HG03565 (cell line): Measurements from ENCODE around the gene KIRREL1.

Experiments used
- ATAC-seq: cut with Tn5 transposase; IDR thresholded peaks from one replicate; pipeline ENCODE4 v1.9.1; 2021; ENCODE audit warnings: mild to moderate bottlenecking, moderate library complexity; ENCODE audit not compliant: unreplicated experiment

The KIRREL1 gene

DNA sequence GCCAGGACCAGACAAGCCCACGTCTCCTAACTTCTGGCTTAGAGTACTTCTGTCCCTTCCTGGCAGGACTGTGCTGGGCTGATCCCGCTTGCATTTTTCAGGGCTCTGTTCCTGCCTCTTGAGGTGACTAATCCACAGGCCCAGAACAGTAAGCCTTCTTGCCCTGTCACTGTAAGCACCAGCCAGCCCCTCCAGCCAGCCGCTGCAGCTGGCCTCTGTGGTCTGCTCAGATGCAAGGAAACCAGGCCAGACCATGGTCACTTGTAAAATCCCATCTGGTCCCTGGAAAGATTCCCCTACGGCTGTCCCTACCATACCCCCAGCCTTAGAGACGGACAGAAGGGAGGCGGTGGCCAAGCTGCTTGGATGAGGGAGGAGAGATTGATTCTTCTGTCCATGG lies 74.2 kb downstream of the KIRREL1 start:
- no peak for ATAC-seq

DNA sequence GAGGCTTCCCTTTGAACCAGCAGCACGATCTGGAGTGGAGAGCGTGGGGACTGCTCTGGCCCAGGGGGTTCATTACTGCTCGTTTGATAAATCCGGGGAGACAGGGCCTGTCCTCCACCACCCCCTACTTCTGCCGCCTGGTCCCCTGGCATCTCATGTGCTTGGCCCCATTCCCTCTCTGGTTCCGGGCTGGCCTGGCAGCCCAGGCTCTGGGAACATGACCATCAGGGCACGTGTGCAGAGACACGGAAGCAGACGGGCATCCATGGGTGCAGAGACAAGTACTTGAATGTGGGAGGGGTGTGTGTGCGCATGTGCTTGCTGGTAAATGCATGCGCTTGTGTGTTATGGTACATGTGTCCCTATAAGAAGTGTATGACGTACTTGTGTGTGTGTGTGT lies 75.5 kb downstream of the KIRREL1 start:
- no peak for ATAC-seq

DNA sequence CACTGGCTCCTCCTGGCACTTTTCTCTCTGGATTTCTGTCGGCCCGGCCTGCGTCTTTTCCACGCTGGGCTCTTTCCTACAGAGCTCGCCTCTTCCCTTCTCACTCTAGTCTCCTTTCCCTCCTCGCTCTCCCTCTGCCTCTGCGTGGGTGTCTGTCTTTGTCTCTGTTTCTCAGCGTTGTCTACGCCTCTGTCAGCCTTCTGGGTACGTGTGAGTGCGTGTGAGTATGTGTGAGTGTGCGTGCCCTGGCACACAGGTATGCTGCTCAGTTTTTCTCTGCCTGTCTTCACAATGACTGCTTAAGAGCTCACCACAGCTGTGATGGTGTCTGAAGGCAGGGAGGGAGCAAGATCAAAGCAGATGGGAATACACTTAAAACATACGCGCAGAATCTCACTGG lies 77.7 kb downstream of the KIRREL1 start:
- no peak for ATAC-seq

DNA sequence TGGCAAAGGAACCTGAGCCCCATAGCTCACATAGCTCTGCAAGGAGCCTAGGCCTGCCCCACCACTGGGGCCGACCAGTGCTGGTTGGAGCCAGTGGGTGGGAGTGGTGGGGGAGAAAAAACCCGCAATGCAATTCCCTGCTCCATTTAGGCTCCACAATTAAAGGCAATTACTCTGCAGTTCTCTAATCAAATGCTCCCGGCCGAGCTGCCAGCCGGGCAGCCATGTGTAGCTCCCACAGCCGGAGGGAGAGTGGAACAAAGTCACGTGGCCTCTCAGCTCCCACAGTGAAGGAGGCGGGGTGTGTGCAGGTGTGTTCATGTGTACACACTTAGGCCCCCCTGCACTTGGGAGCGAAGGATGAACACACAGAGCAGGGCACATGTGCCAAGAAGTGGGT lies 81.6 kb downstream of the KIRREL1 start:
- no peak for ATAC-seq

DNA sequence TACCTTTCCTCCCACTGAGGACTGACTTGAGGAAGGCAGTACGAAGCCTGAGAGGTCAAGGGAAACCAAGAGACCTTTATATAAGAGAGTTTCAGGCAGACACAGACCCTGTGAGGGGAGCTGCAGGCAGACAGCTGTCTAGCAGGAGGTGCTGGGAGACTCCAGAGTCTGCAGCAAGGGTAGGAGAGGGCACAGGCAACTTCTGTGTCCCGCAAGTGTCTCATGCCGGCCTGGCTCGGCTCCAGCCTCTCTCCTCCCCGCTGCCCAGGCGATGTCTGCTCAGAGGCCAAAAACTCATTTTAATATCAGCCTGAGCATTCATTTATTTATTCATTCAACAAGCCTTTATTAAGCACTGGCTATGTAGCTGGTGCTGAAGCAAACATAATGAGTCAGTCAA lies 83.0 kb downstream of the KIRREL1 start:
- ATAC-seq = no peak

DNA sequence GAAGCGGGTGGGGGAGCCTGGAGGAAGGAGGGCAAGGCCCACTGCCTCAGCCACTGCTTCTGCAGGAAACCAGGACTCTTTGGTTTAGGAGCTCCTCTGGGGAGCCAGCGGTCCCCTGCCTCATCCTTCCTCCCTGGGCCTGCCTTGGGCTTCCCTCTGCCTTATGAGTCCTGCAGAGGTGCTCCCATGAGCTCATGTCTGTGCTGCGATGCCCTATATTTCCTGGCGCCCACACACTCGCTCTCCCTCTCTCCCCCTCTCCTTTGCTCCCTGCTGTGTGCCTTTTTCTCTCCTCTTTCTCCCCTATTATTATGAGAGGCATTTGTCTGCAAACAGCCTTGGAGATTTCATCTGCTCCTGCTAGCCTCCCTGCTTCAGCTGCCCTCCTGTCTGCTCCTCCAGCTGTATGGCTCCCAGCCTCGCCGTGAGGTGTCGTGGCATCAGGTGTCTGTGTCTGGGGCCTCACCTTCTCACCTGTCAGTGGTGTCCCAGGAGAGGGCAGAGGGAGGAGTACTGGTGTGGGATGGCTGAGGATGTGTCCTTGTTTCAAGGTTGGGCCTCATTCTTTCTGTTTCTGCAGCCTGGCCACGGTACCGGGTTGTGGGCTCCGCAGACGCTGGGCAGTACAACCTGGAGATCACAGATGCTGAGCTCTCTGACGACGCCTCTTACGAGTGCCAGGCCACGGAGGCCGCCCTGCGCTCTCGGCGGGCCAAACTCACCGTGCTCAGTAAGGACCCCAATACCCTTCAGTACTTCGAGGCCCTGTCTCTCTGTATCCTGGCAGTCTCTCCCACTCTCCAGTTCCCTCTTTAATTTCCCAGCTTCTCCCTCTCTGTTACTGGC lies 84.2 kb downstream of the KIRREL1 start:
- no peak for ATAC-seq

DNA sequence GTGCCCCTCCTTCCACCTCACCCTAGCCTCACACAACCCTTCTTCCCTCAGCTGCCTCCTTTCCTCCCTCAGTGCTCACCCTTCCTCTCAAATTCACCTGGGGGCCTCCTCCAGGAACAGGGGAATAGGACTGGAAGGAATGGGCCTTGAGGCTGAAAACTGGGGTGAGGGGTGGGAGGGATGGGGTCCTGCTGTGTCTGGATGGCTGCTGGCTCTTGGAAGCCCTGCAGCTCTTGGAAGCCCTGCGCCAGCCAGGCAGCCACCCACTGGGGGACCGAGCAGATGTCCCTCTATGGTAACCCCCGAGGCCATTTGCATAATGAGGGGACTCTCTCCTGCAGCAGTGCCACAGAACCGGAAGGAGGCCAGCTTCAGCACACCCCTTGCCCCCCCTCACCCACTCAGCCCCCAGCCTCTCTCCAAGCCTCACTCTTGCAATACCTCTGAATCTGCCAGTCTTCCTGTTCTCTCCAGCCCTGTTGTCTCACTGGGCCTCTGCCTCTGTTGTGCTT lies 85.2 kb downstream of the KIRREL1 start:
- no peak for ATAC-seq

DNA sequence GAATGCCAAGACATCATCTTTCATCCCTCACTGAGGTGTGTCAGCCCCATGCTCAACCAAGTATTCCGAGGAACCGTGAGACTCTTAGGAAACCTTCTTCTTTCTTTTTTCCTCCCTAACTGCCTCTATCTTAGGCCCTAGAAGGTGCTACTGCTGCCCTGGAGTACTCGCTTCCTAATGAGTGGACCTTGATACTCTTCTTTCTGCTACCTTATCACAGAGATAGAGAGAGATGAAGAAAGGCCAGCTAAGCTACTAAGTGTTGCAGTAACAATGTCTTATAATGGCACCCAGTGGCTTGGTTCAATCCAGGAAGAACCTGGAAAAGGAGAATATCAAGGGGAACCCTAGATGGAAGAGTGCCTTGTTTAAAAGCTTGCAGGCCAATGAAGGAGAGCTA lies 86.6 kb downstream of the KIRREL1 start:
- no peak for ATAC-seq

DNA sequence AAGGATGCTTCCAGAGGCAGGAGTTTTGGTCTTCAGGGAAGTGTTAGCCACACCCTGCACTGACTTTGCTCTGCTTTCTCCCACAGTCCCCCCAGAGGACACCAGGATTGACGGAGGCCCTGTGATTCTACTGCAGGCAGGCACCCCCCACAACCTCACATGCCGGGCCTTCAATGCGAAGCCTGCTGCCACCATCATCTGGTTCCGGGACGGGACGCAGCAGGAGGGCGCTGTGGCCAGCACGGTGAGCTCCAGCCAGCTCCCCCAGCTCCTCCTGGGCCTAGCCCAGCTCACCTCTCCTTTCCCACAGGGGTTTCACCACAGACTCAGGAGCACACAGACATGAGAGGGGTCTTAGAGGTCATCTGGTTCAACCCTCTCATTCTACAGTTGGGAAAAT lies 90.9 kb downstream of the KIRREL1 start:
- ATAC-seq = no peak

DNA sequence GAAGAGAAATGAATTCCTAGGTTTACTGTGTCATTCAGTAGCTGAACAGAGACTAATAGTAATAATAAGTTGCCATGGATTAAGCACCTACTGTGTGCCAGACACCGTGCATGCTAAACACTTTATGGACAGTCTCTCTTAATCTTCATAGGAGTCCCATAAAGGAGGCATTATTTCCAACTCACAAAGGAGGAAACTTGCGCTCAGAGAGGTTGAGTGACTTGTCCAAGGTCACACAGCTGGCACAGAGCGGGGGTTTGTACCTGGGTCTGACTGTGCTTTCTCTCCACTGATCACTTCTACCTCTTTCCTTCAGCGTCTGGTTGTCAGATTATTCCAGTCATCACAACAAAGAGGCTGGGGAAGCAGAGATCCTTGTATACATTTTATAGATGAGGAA lies 91.3 kb downstream of the KIRREL1 start:
- ATAC-seq = no peak

DNA sequence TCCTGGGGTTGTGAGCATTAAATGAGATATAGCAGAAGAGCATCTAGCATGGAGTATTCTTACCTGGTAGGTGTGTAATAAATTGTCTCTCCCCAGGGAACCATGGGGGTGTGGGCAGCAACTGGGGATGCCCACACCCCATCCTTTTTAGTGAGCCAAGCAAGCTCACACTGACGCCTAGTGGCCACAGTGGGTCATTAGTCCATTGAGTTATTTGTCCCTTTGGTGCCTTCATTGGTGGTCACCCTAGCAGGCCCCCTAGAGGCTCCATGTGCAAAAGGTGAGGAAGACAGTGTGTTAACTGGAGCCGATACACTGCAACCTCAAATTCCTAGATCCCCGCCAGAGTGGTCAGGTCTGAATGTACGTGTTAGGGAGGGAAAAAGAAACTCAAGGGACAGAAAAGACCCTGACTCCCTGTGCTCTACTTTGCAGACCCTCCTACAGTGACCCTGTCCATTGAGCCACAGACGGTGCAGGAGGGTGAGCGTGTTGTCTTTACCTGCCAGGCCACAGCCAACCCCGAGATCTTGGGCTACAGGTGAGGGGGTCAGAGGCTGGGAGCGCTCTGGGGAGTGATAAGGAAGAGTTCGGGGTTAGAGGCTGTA lies 94.0 kb downstream of the KIRREL1 start:
- no peak for ATAC-seq

DNA sequence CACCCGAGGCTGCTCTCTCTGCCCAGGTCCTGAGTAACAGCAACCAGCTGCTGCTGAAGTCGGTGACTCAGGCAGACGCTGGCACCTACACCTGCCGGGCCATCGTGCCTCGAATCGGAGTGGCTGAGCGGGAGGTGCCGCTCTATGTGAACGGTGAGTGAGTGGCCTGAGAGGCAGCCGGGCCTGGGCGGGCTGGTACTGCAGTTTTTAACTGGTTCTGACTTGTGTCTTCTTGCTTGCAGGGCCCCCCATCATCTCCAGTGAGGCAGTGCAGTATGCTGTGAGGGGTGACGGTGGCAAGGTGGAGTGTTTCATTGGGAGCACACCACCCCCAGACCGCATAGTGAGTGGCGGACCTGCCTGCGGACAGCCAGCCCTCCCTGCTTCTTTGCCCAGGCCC lies 96.0 kb downstream of the KIRREL1 start:
- ATAC-seq = no peak

DNA sequence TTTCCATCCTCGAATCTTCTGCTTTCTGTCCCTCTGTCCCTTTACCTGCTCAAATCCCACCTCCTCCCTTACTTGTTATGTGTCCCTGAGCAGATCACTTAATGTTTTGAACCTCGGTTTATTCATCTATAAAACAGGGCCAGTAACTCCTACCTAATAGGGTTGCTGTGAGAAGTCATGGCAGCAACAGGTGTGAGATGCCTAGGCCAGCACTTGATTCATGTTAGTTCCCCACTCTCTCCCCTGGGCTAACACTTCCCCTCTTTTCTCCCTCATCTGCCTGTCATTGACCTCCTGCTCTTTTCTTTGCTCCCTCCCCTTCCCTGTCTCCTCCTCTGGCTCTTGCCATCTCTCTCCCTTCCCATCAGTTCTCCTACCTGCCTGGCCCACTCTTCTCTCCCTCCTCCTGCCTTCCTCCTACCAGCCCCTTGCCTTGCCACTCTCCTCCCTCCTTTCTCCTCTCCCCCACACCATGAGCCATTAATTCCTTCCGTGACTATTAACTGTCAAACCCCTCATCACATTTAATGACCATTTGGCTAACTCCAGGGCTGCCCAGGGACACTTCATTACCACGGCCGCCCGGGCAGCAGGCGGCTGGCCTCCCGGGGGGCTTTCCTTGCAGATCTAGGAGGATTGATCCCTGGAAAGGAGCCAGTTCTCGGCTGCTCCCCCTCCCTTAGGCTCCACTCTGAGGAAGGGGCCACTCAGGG lies 96.6 kb downstream of the KIRREL1 start:
- no peak for ATAC-seq

DNA sequence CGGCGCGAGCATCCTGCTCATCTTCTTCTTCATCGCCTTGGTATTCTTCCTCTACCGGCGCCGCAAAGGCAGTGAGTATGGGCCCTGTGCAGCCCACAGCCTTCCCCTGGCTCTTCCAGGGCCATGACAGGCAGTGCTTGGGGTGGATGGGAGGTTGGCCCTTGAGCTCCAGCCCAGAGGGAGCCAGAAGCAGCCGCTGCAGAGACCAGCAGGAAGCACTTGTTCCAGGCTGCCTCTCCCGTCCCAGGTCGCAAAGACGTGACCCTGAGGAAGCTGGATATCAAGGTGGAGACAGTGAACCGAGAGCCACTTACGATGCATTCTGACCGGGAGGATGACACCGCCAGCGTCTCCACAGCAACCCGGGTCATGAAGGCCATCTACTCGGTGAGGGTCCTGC lies 99.9 kb downstream of the KIRREL1 start:
- ATAC-seq = no peak

DNA sequence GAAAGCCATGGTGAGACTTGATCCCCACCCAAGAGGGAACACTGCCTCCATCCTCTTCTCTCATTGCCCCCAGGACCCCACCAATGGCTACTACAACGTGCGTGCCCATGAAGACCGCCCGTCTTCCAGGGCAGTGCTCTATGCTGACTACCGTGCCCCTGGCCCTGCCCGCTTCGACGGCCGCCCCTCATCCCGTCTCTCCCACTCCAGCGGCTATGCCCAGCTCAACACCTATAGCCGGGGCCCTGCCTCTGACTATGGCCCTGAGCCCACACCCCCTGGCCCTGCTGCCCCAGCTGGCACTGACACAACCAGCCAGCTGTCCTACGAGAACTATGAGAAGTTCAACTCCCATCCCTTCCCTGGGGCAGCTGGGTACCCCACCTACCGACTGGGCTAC lies 101.1 kb downstream of the KIRREL1 start:
- ATAC-seq = no peak

DNA sequence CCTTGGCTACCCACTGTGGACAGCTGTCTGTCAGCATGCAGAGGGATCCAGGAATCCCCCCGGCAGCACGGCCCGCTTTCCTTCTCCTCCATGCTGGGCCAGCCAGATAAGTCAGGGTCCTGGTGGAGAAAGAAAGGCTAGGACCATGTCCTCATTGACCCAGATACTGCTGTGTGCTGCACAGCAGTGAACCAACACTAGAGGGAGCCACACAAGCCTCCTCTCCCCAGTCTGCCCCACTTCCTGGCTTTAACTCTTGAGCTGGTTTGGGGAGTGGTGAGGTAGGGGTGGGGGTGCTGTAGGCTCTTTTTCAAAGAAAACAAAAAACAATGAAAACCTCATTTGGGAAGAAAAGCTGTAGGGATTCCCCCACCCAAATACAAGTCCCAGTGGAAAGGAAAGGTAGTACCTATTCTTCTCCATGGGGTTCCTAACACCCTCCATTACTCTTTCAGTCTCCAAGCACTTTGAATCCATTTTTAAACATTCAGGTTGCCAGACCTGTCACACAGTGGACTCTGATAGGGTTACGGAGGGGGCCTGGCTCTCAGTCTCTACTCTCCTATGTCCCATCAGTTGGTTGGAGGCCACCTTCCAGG lies 102.4 kb downstream of the KIRREL1 start:
- ATAC-seq = no peak

DNA sequence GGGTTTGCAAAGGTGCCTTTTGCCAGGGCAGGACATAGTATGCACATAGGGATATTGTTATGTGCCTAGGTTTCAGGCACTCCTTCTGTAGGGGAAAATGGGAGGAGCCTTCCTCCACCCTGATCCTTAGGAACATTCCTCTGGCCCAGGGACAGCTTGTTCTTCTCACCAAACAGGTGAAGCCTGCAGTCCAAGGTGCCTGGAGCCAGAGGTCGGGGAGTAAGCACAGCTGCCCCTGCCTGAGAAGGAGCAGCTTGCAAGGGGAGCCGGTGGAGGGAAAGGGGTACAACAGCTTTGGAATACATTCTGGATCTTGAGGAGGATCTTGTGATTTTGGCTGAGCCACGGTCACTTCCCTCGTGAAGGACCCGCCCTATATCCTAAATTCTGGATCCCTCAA lies 104.8 kb downstream of the KIRREL1 start:
- no peak for ATAC-seq

DNA sequence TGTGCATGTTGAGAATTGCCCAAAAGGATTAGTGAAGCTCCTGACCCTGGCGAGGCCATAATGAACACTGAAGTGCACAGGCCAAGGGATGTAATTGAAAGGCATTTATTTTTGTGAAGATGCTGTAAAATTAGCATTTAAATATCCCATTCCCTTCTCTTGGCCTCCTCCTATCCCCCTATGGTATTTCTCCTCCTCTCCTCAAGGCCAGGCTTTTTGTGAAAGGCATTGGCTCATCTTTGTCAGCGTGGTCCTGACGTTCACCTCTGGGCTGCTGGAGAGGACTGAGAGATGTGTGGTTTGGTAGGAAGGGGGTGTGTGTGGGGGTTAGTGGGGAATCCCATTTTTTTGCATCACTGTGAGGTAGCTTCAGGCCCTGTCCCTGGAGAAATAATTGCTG lies 105.7 kb downstream of the KIRREL1 start:
- ATAC-seq = no peak

DNA sequence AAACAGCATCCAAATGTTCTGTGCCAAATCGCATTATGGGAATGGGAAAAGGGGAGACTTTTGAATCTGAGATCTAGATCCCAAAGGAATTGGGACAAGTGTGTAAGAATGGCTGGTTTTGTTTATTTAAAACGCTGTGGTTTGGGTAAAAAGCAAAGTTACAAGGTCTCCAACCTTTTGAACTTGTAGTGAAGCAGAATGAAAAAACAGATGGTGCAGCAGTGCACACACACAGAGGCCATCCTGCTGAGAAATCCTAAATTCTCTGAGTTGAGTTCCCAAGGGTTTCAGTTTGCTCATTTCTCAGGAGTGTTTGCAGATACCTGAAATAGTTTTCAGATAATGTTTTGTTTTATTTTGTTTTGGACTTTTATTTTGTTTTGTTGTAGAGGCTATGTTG lies 107.1 kb downstream of the KIRREL1 start:
- ATAC-seq = no peak

DNA sequence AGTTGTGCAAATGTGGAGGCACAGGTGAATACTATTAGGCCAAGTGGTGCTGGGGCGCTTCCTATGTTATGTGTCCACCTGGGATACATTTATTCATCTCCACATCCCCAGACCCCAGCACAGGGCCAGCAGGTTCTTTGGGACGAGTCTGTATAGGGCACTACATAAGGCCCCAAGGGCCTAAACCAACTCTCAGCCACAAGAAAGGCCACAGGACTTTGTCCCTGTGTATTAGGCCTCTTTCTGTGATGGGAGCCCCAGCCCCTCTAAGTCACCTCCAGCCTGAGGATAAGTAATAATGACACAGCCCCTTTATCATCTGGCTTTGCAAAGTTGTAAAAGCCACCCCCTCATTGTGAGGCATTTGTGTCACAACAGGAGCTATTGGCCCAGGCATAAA lies 108.0 kb downstream of the KIRREL1 start:
- no peak for ATAC-seq

DNA sequence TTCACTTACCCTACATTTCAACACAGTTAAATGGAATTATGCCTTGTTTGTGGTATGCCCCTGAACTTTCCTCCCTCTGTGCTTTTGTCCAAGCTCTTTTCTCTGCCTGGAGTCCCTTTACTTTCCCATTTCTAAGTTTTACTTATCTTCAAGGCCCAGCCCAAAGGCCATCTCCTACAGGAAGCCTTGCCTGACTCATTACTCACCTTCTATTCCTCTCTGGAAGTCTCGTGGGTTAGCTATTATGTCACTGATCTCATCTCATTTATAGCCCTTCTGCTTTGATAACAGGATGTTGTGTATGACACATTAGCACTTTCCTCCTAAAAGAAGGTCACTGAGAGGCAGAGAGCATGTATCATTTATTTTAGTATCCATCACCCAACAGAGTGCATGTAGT lies 108.5 kb downstream of the KIRREL1 start:
- ATAC-seq = no peak
